ENCODE measurements around the gene MPIG6B. TPM values are rescaled to one million over a fixed set of nuclear protein-coding genes. Genes with fewer than 3 reads are reported as not detected.

MPIG6B gene
- total and polyA plus RNA-seq, 7 donors, result 0.04 to 0.37 (median 0.15) TPM; not detected in 2

GRCh38 chr6:31765910-31766794 is 43.0 kb downstream of the MPIG6B start:
- Histone ChIP-seq H3K4me3 (peak overlapping the region; percentile 28), H3K27ac (no peak overlapping the region), H3K36me3 (ENCODE audit: insufficient read depth in 1 of 2, low read depth in 1 of 2) (peaks cover 0 to 39% of the 10 kb centered on the region in 2 donors), H3K27me3 (ENCODE audit: insufficient read depth in 3 of 3, low read length in 2 of 3) (no peaks in the 10 kb centered on the region), H3K9me3 (no peaks in the 10 kb centered on the region), H3K4me1 (no peaks in the 10 kb centered on the region)
- no peak for TF ChIP-seq CTCF (IDR thresholded peaks at IDR 0.05)
- WGBS, 3 donors, result 56 to 57% (median 57%) methylated on average over 42 of the region's 42 CpGs
- ATAC-seq, result no peak
- intact Hi-C loops (cut with DNase I), result loop anchor here in 1 of 2 donors (5.0 kb wide), 1 partner anchor 84 kb away; the partner anchor contains the start of gene LY6G5C
- DNase-seq, result no peak

GRCh38 chr6:31767096-31767645 is 44.0 kb downstream of the MPIG6B start:
- H3K36me3 ChIP-seq (ENCODE audit: insufficient read depth in 1 of 2, low read depth in 1 of 2), result peaks cover 0 to 39% of the 10 kb centered on the region in 2 donors
- no peak for ATAC-seq
- no peak for DNase-seq
- no peaks in the 10 kb centered on the region for H3K4me1 ChIP-seq
- H3K27me3 ChIP-seq (ENCODE audit: insufficient read depth in 3 of 3, low read length in 2 of 3), result no peaks in the 10 kb centered on the region
- 84 to 87% (median 86%) methylated on average over 6 of the region's 6 CpGs for WGBS, 3 donors
- H3K4me3 ChIP-seq, result no peak overlapping the region
- intact Hi-C loops (cut with DNase I), result loop anchor here in 1 of 2 donors (5.0 kb wide), 1 partner anchor 85 kb away; the partner anchor contains the start of gene LY6G5C
- H3K27ac ChIP-seq, result no peak overlapping the region
- no peaks in the 10 kb centered on the region for H3K9me3 ChIP-seq
- no peak for TF ChIP-seq CTCF (IDR thresholded peaks at IDR 0.05)

GRCh38 chr6:31768363-31769257 is 45.4 kb downstream of the MPIG6B start:
- no peak for ATAC-seq
- H3K36me3 ChIP-seq (ENCODE audit: insufficient read depth in 1 of 2, low read depth in 1 of 2), result peaks cover 0 to 39% of the 10 kb centered on the region in 2 donors
- no peak for DNase-seq
- H3K27me3 ChIP-seq (ENCODE audit: insufficient read depth in 3 of 3, low read length in 2 of 3), result no peaks in the 10 kb centered on the region
- no peak overlapping the region for H3K4me3 ChIP-seq
- H3K9me3 ChIP-seq, result no peaks in the 10 kb centered on the region
- no peak for TF ChIP-seq CTCF (IDR thresholded peaks at IDR 0.05)
- 89 to 90% (median 89%) methylated on average over 18 of the region's 18 CpGs for WGBS, 3 donors
- no peaks in the 10 kb centered on the region for H3K4me1 ChIP-seq
- no peak overlapping the region for H3K27ac ChIP-seq
- intact Hi-C loops (cut with DNase I), result loop anchor here (2.0 to 5.0 kb wide), 2 partner anchors 86 to 88 kb away; partner anchors contain the start of gene LY6G5C (in 2 of the 2)

- Histone ChIP-seq H3K9me3 (no peaks in the 10 kb centered on the region), H3K4me3 (no peak overlapping the region), H3K27ac (no peak overlapping the region), H3K27me3 (ENCODE audit: insufficient read depth in 3 of 3, low read length in 2 of 3) (no peaks in the 10 kb centered on the region), H3K36me3 (ENCODE audit: insufficient read depth in 1 of 2, low read depth in 1 of 2) (peaks cover 0 to 32% of the 10 kb centered on the region in 2 donors), H3K4me1 (no peaks in the 10 kb centered on the region)
- 56 to 65% (median 56%) methylated on average over 12 of the region's 12 CpGs for WGBS, 3 donors
- peak; percentile 82 to 85 (median 84) for ATAC-seq
- intact Hi-C loops (cut with DNase I), result loop anchor here (2.0 to 10.0 kb wide), 4 partner anchors 62 to 95 kb away; partner anchors contain the start of genes LY6G5C (in 2 of the 2) and NEU1 (in 1 of the 2)
- peak; percentile 87 for TF ChIP-seq CTCF (IDR thresholded peaks at IDR 0.05)
- DNase-seq, result peak; percentile 73 to 88
These were observed 46.7 kb downstream of the MPIG6B start for GRCh38 chr6:31769684-31770371.
